Measurements from ENCODE around the gene DHODH.

DNA sequence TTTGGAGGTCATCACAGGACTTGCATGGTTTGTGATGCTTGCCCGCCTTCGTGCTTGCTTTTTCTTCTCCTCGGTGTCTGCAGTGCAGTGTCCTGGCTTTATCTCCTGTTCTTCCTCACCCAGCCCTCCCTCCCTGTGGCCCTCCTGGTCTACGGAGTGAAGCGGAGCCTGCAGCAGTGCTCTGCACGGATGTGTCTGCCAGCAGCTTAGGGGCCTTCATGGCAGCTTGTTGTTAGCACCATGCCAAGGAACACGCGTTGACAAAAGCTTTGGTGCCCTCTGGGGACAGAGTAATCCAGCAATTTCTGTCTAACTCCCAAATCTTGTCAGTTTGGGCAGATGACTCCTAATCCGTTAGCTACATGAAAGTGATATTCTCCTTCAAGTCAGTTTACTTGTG lies 9.9 kb downstream of the DHODH start:
- no peak for TF ChIP-seq CTCF (IDR thresholded peaks at IDR 0.05)
- no peak for TF ChIP-seq EP300 (IDR thresholded peaks at IDR 0.05)
- TF ChIP-seq POLR2A (IDR thresholded peaks at IDR 0.05), result no peak

All from suprapubic skin (tissue), 3 donors.